Measurements from ENCODE around the gene HP1BP3.
"Not testable (repeated sequence)": the region's sequence is repeated elsewhere in the genome, so short reads cannot be mapped to it uniquely, and the experiment has no call there.

The HP1BP3 gene

GRCh38 chr1:20726118-20726911, 60.8 kb downstream of the HP1BP3 start:
- no peak for DNase-seq

DNA sequence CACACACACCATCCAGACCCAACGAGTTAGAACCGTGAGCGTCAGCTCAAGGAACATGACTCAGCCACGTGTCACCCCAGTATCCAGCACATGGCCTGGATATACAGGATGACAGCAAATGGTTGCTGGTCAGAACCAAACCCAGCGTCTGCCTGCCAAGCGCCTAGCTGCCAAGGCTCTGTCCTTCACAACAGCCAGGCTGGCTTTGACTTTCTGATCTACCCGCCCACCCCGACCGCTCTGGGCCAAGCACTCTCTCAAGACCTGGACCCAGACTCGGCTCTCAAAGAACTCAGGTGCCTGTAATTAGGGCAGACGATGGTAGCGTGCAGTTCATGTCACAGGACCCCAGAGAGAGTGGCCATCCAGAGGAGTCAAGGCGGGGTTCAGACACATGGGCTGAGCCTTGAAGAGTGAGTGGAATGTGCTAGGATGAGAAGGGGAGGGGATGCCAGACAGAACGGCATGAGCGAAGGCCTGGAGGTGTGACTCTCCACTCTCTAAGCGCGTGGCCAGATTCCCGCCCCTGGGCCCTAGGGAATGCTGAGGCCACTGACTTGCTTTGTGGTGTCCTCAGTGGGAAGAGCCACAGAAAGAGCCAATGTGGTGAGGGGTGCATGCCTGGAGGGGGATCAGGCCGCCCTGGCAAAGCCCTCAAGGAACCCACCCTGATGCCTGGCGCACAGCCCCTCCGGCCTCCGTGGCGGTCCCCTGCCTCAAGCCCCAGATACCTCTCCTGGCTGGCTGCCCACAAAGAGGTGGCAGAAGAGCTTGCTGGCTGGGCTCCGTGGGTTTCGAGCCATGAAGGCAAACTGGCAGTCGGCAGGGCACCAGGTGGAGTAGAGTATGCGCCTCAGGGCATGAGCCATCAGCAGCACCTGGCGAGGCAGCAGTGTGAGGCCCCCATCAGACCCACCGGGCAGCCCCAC, 61.7 kb downstream of the HP1BP3 start:
- no peak for DNase-seq

- DNase-seq, result no peak
These were observed 62.5 kb downstream of the HP1BP3 start for GRCh38 chr1:20724364-20725188.

GRCh38 chr1:20723537-20724363, 63.4 kb downstream of the HP1BP3 start:
- DNase-seq, result no peak

- DNase-seq, result no peak
These were observed 64.0 kb downstream of the HP1BP3 start for GRCh38 chr1:20723159-20723536.

DNA sequence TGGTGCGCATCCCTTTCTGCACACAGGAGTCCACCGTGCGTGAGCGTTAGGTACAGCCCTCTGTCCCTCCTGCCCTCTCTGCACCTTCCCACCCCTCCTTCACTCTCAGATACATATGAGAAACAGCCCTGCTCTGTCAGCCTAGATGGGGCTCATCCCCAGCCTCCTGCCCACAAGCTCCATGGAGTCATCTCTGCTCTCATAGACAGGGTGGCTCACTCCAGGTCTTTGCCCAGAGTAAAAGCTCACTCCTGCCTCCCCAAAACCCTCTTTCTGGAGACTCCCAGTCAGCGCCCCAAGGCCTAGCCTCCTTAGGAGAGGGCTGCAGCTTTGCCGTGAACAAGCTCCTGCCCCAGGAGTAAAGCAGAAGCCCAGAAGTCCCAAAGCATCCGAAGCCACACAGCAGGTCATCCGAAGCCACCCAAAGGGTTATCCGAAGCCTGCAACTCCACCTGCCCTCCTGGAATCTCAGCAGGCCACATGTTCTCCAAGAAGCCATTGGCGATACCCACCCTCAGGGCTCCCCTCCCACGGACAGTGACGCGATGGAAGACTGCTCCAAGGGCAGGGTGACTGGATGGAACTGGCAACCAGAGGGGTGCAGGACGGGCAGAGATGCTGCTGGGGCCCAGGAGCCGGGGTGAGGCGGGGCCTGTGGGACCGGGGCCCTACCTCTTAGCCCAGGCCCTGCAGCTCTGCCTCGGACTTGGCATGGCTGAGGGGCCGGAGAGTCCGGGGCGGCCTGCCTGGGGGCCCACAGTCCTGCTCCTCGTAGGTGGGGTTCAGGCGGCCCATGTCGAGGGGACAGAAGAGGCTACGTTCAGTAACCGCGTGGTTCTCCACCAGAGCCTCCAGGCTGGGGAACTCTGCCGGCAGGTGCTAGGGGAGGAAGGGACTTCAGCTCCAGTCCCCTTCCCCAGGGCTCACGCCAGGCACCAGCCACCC, 65.7 kb downstream of the HP1BP3 start:
- no peak for DNase-seq

DNA sequence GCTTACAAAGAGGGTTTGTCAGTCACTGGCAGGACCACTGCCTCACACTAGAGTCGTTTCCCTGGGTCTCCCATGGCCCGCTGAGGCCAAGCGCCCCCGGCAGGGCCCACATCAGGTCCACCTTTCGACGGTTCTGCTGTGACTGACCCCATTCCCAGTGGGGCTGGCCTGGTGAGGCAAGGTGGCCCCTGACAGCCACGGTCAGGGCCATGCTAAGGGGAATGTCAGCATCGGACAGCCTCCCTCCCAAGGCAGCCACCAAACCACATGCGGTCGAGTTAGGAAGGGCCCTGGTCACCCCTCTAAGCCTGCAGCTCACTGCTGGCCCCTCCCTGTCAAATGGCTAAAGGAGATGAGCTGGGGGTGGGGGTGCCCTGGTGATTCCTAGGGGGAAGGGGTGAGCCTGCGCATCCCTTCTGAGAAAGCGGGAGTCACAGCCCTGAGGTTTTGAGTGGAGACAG, 66.4 kb downstream of the HP1BP3 start:
- no peak for DNase-seq

GRCh38 chr1:20719871-20720620, 67.1 kb downstream of the HP1BP3 start:
- DNase-seq, result no peak

DNA sequence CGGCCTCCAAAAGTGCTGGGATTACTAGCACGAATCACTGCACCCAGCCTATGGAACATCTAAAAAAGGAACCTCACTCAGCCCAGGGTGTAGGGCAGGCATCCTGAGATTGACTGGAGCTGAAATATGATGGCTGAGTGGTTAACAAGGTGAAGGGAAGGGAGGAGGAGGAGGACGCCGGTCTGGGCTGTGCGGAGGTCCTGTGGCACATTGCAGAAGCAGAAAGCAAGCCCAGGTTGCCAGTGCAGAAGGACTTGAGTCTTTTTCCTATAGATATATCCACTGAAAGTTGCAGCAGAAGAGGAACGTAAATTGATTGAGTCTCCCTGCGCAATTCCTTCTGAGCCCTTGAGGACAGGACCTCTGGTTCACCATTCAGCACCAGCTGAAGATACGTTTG, 67.8 kb downstream of the HP1BP3 start:
- DNase-seq, result no peak

DNA sequence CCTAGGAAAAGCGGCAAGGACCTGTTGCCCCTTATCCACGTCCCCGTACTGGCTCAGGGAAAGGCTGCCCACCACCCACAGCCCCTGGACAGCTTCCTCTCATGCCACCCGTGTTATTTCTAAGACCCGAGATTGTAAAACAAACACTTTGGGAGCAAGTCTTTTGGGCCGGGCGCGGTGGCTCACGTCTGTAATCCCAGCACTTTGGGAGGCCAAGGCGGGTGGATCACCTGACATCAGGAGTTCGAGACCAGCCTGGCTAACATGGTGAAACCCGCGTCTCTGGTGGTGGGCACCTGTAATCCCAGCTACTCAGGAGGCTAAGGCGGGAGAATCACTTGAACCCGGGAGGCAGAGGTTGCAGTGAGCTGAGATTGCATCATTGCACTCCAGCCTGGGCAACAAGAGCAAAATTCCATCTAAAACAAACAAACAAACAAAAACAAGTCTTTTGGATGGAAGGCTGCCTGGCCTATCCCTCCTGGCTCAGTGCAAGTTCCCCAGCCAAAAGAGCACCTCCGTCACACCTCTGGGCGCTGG, 68.7 kb downstream of the HP1BP3 start:
- DNase-seq, result not testable (repeated sequence)

GRCh38 chr1:20717452-20718342, 69.4 kb downstream of the HP1BP3 start, which contains the start of gene KIF17:
TSS of gene KIF17 (minus strand) at chr1:20718007. CDS start at chr1:20717706, 301 bp downstream.
- no peak for DNase-seq

- no peak for DNase-seq
These were observed 70.9 kb downstream of the HP1BP3 start for GRCh38 chr1:20716232-20716631.

DNA sequence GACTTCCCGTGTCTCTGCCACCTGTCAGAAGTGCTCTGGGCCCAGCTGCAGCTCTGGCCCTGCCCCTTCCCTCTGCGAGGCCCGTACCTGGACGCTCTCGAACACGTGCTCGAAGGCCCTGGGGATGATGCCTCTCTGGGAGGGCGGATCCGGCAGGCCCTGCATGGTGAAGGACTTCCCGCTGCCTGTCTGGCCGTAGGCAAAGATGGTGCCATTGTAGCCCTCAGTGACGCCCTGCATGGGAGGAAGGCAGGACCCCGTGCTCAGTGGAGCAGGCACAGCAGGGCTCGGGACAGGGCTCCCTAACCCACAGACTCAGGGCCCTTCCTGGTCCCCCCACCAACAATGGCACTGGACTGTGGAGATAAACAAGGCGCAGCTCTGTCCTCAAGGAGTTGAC, 71.7 kb downstream of the HP1BP3 start:
- no peak for DNase-seq

DNA sequence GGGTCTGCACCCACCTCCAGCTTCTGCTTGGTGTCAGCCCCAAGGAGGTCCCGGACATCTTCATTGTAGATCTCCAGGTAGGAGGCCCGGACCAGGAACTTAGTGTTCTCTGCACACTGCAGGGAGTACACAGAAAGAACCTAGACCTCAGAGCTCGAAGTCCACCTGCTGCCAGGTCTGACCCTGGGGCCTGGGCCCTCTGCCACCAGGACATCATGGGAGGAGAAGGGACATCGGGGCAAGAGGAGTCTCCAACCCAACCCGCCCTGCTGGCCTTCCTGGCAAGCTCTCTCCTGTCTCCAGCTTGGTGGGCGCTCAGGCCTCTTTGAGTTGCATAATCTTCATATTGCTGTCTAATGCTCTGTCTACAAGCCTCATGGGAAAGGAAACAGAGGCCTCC, 73.7 kb downstream of the HP1BP3 start:
- no peak for DNase-seq

GRCh38 chr1:20712215-20712577, 74.9 kb downstream of the HP1BP3 start:
- DNase-seq, result no peak

DNA sequence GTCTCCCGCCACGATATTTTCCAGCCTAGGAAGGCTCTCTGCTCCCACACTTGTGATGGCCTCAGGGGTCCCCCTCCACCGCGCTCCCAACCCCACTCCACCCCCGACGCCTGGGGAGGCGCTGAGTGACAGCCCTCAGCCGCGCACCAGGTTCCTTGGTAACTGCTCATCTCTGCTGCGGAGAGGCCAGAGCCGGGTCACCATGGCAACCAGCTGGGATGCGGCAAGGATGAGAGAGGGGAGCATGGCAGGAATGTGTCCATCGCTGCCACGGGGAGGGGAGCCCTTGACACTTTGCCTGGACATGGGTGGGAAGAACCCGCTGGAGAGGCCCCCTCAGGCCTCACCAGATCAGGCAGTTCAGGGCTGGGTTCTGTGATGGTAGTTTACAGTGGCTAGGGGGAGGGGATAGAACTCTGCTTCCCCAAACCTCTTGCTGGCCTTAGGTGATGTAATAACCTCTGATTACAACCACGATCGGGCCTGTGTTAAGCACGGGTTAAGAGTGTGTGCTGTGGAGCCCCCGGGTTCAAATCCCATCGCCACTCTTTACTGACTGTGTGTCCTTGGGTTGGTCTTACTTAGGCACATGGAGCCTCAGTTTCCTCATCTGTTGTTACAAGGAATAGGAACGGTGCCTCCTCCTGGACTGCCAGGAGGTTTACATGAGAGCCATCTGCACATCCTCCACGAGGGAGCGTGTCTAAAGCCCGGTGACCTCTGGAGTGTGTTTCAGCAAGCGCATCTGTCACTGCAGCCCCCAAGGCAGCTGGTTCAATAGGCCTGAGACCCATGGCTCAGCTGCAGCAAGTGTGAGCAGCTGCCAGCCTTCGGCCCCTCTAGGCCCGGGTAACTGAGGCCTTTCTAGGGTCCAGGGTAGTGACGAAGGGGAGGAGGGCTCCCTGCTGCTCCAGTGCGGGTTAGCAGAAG, 75.6 kb downstream of the HP1BP3 start:
- no peak for DNase-seq

- no peak for DNase-seq
These were observed 76.4 kb downstream of the HP1BP3 start for GRCh38 chr1:20710469-20711284.
